ENCODE measurements around the gene SAMM50.
A peak's percentile ranks its signal among the peaks of the same experiment; 100 is the strongest.

The SAMM50 gene

GRCh38 chr22:43928468-43928867 lies 26.8 kb upstream of the SAMM50 start:
- no peaks in the 10 kb centered on the region for H3K4me1 Mint-ChIP-seq
- peaks cover 1% of the 10 kb centered on the region for H3K27me3 Mint-ChIP-seq
- no peak overlapping the region for H3K4me3 Mint-ChIP-seq
- no peak overlapping the region for H3K27ac Mint-ChIP-seq
- H3K9me3 Mint-ChIP-seq, result no peaks in the 10 kb centered on the region
- no peaks in the 10 kb centered on the region for H3K36me3 Mint-ChIP-seq

GRCh38 chr22:43928908-43929307 lies 26.3 kb upstream of the SAMM50 start:
- Mint-ChIP-seq H3K27me3 (peaks cover 1% of the 10 kb centered on the region), H3K36me3 (no peaks in the 10 kb centered on the region), H3K27ac (no peak overlapping the region), H3K9me3 (no peaks in the 10 kb centered on the region), H3K4me3 (no peak overlapping the region), H3K4me1 (no peaks in the 10 kb centered on the region)

GRCh38 chr22:43931771-43932170 lies 23.5 kb upstream of the SAMM50 start:
- no peak overlapping the region for H3K27ac Mint-ChIP-seq
- no peaks in the 10 kb centered on the region for H3K4me1 Mint-ChIP-seq
- H3K4me3 Mint-ChIP-seq, result no peak overlapping the region
- H3K36me3 Mint-ChIP-seq, result no peaks in the 10 kb centered on the region
- no peaks in the 10 kb centered on the region for H3K9me3 Mint-ChIP-seq
- peaks cover 1% of the 10 kb centered on the region for H3K27me3 Mint-ChIP-seq

- H3K9me3 Mint-ChIP-seq, result no peaks in the 10 kb centered on the region
- H3K27me3 Mint-ChIP-seq, result no peaks in the 10 kb centered on the region
Measured at GRCh38 chr22:43941449-43941848, 13.8 kb upstream of the SAMM50 start.

GRCh38 chr22:43944670-43945430 lies 10.4 kb upstream of the SAMM50 start:
- no peaks in the 10 kb centered on the region for H3K9me3 Mint-ChIP-seq
- H3K27ac Mint-ChIP-seq, result no peak overlapping the region
- H3K27me3 Mint-ChIP-seq, result no peaks in the 10 kb centered on the region
- no peaks in the 10 kb centered on the region for H3K36me3 Mint-ChIP-seq
- H3K4me1 Mint-ChIP-seq, result no peaks in the 10 kb centered on the region
- no peak overlapping the region for H3K4me3 Mint-ChIP-seq

More at GRCh38 chr22:43941449-43941848, 13.8 kb upstream of the SAMM50 start:
- H3K4me3 Mint-ChIP-seq, result no peak overlapping the region
- H3K27ac Mint-ChIP-seq, result no peak overlapping the region
- no peaks in the 10 kb centered on the region for H3K36me3 Mint-ChIP-seq
- H3K4me1 Mint-ChIP-seq, result no peaks in the 10 kb centered on the region

GRCh38 chr22:43945632-43946383 lies 9.4 kb upstream of the SAMM50 start:
- no peaks in the 10 kb centered on the region for H3K36me3 Mint-ChIP-seq
- no peak overlapping the region for H3K4me3 Mint-ChIP-seq
- no peaks in the 10 kb centered on the region for H3K27me3 Mint-ChIP-seq
- H3K9me3 Mint-ChIP-seq, result no peaks in the 10 kb centered on the region
- H3K4me1 Mint-ChIP-seq, result no peaks in the 10 kb centered on the region
- H3K27ac Mint-ChIP-seq, result no peak overlapping the region

GRCh38 chr22:43946384-43946667 lies 8.9 kb upstream of the SAMM50 start:
- H3K9me3 Mint-ChIP-seq, result no peaks in the 10 kb centered on the region
- no peak overlapping the region for H3K27ac Mint-ChIP-seq
- no peaks in the 10 kb centered on the region for H3K36me3 Mint-ChIP-seq
- H3K4me1 Mint-ChIP-seq, result no peaks in the 10 kb centered on the region
- no peaks in the 10 kb centered on the region for H3K27me3 Mint-ChIP-seq
- no peak overlapping the region for H3K4me3 Mint-ChIP-seq

GRCh38 chr22:43948836-43949406 lies 6.3 kb upstream of the SAMM50 start:
- no peaks in the 10 kb centered on the region for H3K9me3 Mint-ChIP-seq
- H3K27ac Mint-ChIP-seq, result no peak overlapping the region
- H3K4me1 Mint-ChIP-seq, result peaks cover 2% of the 10 kb centered on the region
- no peaks in the 10 kb centered on the region for H3K27me3 Mint-ChIP-seq
- no peaks in the 10 kb centered on the region for H3K36me3 Mint-ChIP-seq
- no peak overlapping the region for H3K4me3 Mint-ChIP-seq

- Mint-ChIP-seq H3K4me3 (no peak overlapping the region), H3K27me3 (no peaks in the 10 kb centered on the region), H3K4me1 (peaks cover 18% of the 10 kb centered on the region), H3K9me3 (no peaks in the 10 kb centered on the region), H3K27ac (no peak overlapping the region), H3K36me3 (no peaks in the 10 kb centered on the region)
Measured at GRCh38 chr22:43951391-43951790, 3.9 kb upstream of the SAMM50 start.

GRCh38 chr22:43951966-43952365 lies 3.3 kb upstream of the SAMM50 start:
- Mint-ChIP-seq H3K9me3 (no peaks in the 10 kb centered on the region), H3K27me3 (no peaks in the 10 kb centered on the region), H3K27ac (no peak overlapping the region), H3K4me1 (peaks cover 23% of the 10 kb centered on the region), H3K4me3 (no peak overlapping the region), H3K36me3 (no peaks in the 10 kb centered on the region)

- no peaks in the 10 kb centered on the region for H3K27me3 Mint-ChIP-seq
- H3K27ac Mint-ChIP-seq, result peak overlapping the region; percentile 92
- peaks cover 3% of the 10 kb centered on the region for H3K36me3 Mint-ChIP-seq
- peak overlapping the region; percentile 94 for H3K4me3 Mint-ChIP-seq
- peaks cover 35% of the 10 kb centered on the region for H3K4me1 Mint-ChIP-seq
- no peaks in the 10 kb centered on the region for H3K9me3 Mint-ChIP-seq
Measured at GRCh38 chr22:43953988-43954785, 1.1 kb upstream of the SAMM50 start.

- Mint-ChIP-seq H3K4me1 (peaks cover 51% of the 10 kb centered on the region), H3K27me3 (no peaks in the 10 kb centered on the region), H3K4me3 (peak overlapping the region; percentile 94), H3K27ac (peak overlapping the region; percentile 92), H3K36me3 (peaks cover 3% of the 10 kb centered on the region), H3K9me3 (no peaks in the 10 kb centered on the region)
Measured at GRCh38 chr22:43955883-43956782, 891 bp downstream of the SAMM50 start.

- H3K27ac Mint-ChIP-seq, result no peak overlapping the region
Measured at GRCh38 chr22:43956805-43957463, 1.7 kb downstream of the SAMM50 start.

GRCh38 chr22:43957871-43958270 lies 2.6 kb downstream of the SAMM50 start:
- Mint-ChIP-seq H3K9me3 (no peaks in the 10 kb centered on the region), H3K36me3 (peaks cover 3% of the 10 kb centered on the region), H3K4me3 (peak overlapping the region; percentile 63), H3K4me1 (peaks cover 51% of the 10 kb centered on the region), H3K27me3 (no peaks in the 10 kb centered on the region), H3K27ac (peak overlapping the region; percentile 51)

More at GRCh38 chr22:43956805-43957463, 1.7 kb downstream of the SAMM50 start:
- no peaks in the 10 kb centered on the region for H3K27me3 Mint-ChIP-seq
- H3K36me3 Mint-ChIP-seq, result peaks cover 3% of the 10 kb centered on the region
- H3K4me3 Mint-ChIP-seq, result peak overlapping the region; percentile 94
- H3K4me1 Mint-ChIP-seq, result peaks cover 51% of the 10 kb centered on the region
- H3K9me3 Mint-ChIP-seq, result no peaks in the 10 kb centered on the region

Data from activated naive CD4-positive, alpha-beta T cell treated with anti-CD3 and anti-CD28 coated beads, Interleukin-2, amount 50 U/mL, for 24 hours (primary cell).